Measurements from ENCODE around the gene IWS1.

DNA sequence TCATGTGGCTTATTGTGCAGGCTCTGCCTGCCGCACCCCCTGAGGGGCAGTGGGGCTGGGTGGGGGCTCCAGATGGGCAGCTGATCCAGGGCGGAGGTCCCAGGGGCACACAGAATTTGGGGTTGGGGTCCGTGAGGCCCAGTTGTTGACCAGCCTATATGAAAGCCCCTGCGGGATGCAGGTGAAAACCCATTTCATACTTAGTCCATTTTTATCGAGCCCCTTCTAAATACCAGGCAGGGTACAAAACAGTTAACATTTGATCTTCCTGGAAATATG is 39.8 kb upstream of the IWS1 start:
- TF ChIP-seq, protein P1, sequence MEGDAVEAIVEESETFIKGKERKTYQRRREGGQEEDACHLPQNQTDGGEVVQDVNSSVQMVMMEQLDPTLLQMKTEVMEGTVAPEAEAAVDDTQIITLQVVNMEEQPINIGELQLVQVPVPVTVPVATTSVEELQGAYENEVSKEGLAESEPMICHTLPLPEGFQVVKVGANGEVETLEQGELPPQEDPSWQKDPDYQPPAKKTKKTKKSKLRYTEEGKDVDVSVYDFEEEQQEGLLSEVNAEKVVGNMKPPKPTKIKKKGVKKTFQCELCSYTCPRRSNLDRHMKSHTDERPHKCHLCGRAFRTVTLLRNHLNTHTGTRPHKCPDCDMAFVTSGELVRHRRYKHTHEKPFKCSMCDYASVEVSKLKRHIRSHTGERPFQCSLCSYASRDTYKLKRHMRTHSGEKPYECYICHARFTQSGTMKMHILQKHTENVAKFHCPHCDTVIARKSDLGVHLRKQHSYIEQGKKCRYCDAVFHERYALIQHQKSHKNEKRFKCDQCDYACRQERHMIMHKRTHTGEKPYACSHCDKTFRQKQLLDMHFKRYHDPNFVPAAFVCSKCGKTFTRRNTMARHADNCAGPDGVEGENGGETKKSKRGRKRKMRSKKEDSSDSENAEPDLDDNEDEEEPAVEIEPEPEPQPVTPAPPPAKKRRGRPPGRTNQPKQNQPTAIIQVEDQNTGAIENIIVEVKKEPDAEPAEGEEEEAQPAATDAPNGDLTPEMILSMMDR (IDR thresholded peaks at IDR 0.05) = no peak
- TF ChIP-seq, protein P2, sequence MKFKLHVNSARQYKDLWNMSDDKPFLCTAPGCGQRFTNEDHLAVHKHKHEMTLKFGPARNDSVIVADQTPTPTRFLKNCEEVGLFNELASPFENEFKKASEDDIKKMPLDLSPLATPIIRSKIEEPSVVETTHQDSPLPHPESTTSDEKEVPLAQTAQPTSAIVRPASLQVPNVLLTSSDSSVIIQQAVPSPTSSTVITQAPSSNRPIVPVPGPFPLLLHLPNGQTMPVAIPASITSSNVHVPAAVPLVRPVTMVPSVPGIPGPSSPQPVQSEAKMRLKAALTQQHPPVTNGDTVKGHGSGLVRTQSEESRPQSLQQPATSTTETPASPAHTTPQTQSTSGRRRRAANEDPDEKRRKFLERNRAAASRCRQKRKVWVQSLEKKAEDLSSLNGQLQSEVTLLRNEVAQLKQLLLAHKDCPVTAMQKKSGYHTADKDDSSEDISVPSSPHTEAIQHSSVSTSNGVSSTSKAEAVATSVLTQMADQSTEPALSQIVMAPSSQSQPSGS (CRISPR knock-in tag; IDR thresholded peaks at IDR 0.05; ENCODE audit: borderline replicate concordance, low read depth) = no peak
- no peak for TF ChIP-seq CREB1 (CRISPR knock-in tag; IDR thresholded peaks at IDR 0.05)
